Natural killer cell (primary cell): ENCODE data around the gene IFNW1. TPM values are rescaled to one million over a fixed set of nuclear protein-coding genes. Genes with fewer than 3 reads are reported as not detected.
"Not testable (repeated sequence)": the region's sequence is repeated elsewhere in the genome, so short reads cannot be mapped to it uniquely, and the experiment has no call there.

ENCODE experiments used
- ATAC-seq, 3 donors: fragments of 150-1000 bp in 2 of 3; fragments of 200-7000 bp in 1 of 3; cut with Tn5 transposase; 1 replicate in 1 of 3; 2 replicates in 2 of 3; pipeline ENCODE4 v1.10.0; 2021; ENCODE audit warnings: mild to moderate bottlenecking in 2 of 3, moderate library complexity in 2 of 3
- DNase-seq, 2 donors: peaks; one replicate each; pipeline versions ENCODE4 v3.0.0 to v3.0.0-alpha.2; 2013 to 2021; ENCODE audit warnings: mixed read lengths in 1 of 2
- H3K27ac ChIP-seq: one replicate; pipeline ENCODE4 v1.5.1; 2013; ENCODE audit warnings: mild to moderate bottlenecking, low read length
- H3K27me3 ChIP-seq: one replicate; pipeline ENCODE4 v1.6.1; 2013; ENCODE audit warnings: low read length; ENCODE audit not compliant: control insufficient read depth, insufficient read depth
- H3K36me3 ChIP-seq: one replicate; pipeline ENCODE4 v1.6.1; 2013; ENCODE audit warnings: low read length; ENCODE audit not compliant: control insufficient read depth, insufficient read depth
- H3K4me1 ChIP-seq: one replicate; pipeline ENCODE4 v1.6.1; 2013; ENCODE audit warnings: low read length; ENCODE audit not compliant: control insufficient read depth, insufficient read depth
- H3K4me3 ChIP-seq: one replicate; pipeline ENCODE4 v1.5.1; 2013; ENCODE audit warnings: low read length
- H3K9me3 ChIP-seq: one replicate; pipeline ENCODE4 v1.6.1; 2013; ENCODE audit warnings: low read length; ENCODE audit not compliant: control insufficient read depth, insufficient read depth
- H3K27ac Mint-ChIP-seq, 2 donors: one replicate each; pipeline ENCODE4 v1.8.0; 2022; ENCODE audit warnings: mild to moderate bottlenecking in 2 of 2, mixed read lengths in 2 of 2, moderate library complexity in 1 of 2
- H3K27me3 Mint-ChIP-seq, 2 donors: one replicate each; pipeline ENCODE4 v1.8.0; 2022; ENCODE audit warnings: low read depth in 2 of 2, mixed read lengths in 2 of 2
- H3K36me3 Mint-ChIP-seq: one replicate; pipeline ENCODE4 v1.8.0; 2022; ENCODE audit warnings: mixed read lengths
- H3K4me1 Mint-ChIP-seq, 2 donors: one replicate each; pipeline ENCODE4 v1.8.0; 2022; ENCODE audit warnings: mixed read lengths in 2 of 2
- H3K4me3 Mint-ChIP-seq: one replicate; pipeline ENCODE4 v1.8.0; 2022; ENCODE audit warnings: mild to moderate bottlenecking, moderate library complexity, mixed read lengths
- H3K9me3 Mint-ChIP-seq, 2 donors: one replicate each; pipeline ENCODE4 v1.8.0; 2022; ENCODE audit warnings: mixed read lengths in 2 of 2
- WGBS: methylation state at CpG from one replicate; pipeline ENCODE4 v1.1.7; 2013; ENCODE audit warnings: missing lambda C conversion rate; ENCODE audit not compliant: insufficient coverage; 5-methylcytosine and 5-hydroxymethylcytosine counted together
- intact Hi-C: fragments of 100-400 bp; cut with micrococcal nuclease; formaldehyde crosslinking; loops from one replicate; pipeline ENCODE4 v1.14.2; 2022
- total RNA-seq, 4 donors: library from RNA; stranded (reverse); fragments of 120-200 nt in 1 of 4; gene quantifications; one replicate each; pipeline versions ENCODE4 v1.2.3 to v1.2.4, GENCODE V29; 2013 to 2022
- TF ChIP-seq, protein P1 (sequence below): fragments of 200-600 bp; IDR thresholded peaks from one replicate; pipeline ENCODE4 v1.8.0; 2022; ENCODE audit warnings: antibody characterized with exemption

The IFNW1 gene
- total RNA-seq, 3 donors from 2014 or later (not counting 1 experiment from before 2014, with no cell fraction given): not detected

DNA sequence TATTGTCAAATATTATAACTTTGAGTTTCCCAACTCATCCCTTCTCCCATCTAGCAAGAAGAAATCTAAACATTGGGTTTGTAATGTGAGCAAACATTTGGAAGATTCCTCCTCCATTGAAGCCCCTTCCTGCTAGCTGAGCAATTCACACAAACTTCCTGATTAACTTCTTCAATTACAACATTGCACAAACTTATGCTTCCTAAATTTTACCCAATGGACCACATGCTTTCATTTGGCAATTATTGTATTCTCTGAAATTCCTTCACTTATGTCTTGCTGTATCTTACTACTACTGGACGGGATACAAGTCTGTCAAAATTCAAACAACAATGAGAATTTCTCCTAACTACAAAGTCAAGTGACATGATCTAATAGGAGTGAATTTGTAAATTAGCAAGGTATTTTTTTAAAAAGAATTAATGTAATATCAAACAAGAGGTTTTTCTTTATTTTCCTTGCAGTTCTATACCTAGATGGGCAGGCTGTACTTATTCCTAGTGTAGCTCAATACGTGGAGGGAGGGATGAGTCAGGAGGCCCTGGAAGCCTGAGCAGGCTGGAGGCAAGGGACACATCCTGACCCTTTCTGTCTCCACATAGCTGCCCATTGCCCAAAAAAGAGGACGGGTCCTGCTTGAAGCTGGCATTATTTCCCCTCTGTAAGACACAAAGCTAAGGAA is 11.8 kb upstream of the IFNW1 start:
- no peaks in the 10 kb centered on the region for H3K4me1 ChIP-seq
- Mint-ChIP-seq H3K9me3 (peaks cover 0 to 6% of the 10 kb centered on the region in 2 donors), H3K27me3 (peaks cover 0 to 3% of the 10 kb centered on the region in 2 donors), H3K4me1 (peaks cover 7 to 14% of the 10 kb centered on the region in 2 donors), H3K36me3 (peaks cover 7% of the 10 kb centered on the region), H3K4me3 (no peak overlapping the region), H3K27ac (no peak overlapping the region)
- intact Hi-C loops: no loop called here
- no peaks in the 10 kb centered on the region for H3K36me3 ChIP-seq
- TF ChIP-seq, protein P1, sequence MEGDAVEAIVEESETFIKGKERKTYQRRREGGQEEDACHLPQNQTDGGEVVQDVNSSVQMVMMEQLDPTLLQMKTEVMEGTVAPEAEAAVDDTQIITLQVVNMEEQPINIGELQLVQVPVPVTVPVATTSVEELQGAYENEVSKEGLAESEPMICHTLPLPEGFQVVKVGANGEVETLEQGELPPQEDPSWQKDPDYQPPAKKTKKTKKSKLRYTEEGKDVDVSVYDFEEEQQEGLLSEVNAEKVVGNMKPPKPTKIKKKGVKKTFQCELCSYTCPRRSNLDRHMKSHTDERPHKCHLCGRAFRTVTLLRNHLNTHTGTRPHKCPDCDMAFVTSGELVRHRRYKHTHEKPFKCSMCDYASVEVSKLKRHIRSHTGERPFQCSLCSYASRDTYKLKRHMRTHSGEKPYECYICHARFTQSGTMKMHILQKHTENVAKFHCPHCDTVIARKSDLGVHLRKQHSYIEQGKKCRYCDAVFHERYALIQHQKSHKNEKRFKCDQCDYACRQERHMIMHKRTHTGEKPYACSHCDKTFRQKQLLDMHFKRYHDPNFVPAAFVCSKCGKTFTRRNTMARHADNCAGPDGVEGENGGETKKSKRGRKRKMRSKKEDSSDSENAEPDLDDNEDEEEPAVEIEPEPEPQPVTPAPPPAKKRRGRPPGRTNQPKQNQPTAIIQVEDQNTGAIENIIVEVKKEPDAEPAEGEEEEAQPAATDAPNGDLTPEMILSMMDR: no peak
- peak in 1 of 3 donors; percentile 12 for ATAC-seq
- no peak overlapping the region for H3K4me3 ChIP-seq
- H3K9me3 ChIP-seq: no peaks in the 10 kb centered on the region
- 35% methylated on average over 2 of the region's 3 CpGs for WGBS
- no peaks in the 10 kb centered on the region for H3K27me3 ChIP-seq
- no peak overlapping the region for H3K27ac ChIP-seq
- DNase-seq: no peak

DNA sequence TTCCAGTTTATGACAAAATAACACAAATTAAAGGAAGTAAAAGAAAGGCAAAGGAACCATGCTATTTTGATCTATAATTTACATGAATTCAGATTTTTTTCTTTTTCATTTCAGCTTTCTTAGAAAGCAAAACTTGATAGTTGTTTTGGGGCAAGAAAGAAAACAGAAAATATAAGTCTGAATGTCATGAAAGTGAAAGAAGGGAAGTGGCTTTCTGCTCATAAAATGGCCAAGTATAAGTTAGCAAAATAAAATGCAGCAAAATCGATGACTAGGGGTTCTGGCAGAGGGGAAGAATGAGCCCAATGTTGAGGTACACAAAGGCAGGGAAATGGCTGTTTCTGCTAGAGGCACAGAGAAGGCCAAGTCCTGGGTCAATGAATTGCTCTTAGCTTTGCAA is 3.0 kb upstream of the IFNW1 start:
- Mint-ChIP-seq H3K9me3 (peaks cover 0 to 2% of the 10 kb centered on the region in 2 donors), H3K36me3 (peaks cover 27% of the 10 kb centered on the region), H3K27ac (peak overlapping the region; percentile 77 to 85), H3K4me3 (peak overlapping the region; percentile 51), H3K4me1 (peaks cover 22 to 24% of the 10 kb centered on the region in 2 donors), H3K27me3 (no peaks in the 10 kb centered on the region)
- ATAC-seq: peak in 2 of 3 donors; percentile 18 to 28
- TF ChIP-seq, protein P1: no peak
- H3K4me3 ChIP-seq: no peak overlapping the region
- 0% methylated on average over 1 of the region's 1 CpG for WGBS
- no peaks in the 10 kb centered on the region for H3K36me3 ChIP-seq
- H3K27ac ChIP-seq: peak overlapping the region; percentile 53
- H3K9me3 ChIP-seq: no peaks in the 10 kb centered on the region
- DNase-seq: no peak
- intact Hi-C loops: no loop called here
- H3K4me1 ChIP-seq: peaks cover 9% of the 10 kb centered on the region
- no peaks in the 10 kb centered on the region for H3K27me3 ChIP-seq

DNA sequence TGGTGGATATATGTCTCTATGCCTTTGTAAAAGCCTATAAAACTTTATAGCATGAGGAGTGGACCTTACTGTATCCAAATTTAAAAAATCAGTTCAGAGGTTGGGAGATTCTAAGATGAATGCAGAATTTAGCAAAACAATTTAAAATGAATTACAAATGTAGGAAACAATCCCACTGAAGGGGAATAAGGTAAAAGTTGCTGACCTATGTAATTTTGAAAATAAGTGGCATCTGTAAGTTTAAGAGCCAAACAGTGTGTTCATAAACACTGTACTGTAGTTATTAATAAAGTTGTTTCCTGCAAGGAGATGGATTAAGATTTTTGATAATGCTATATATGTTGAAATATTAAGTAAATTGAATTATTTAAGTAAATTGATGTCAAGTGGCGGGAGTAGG is 4.6 kb downstream of the IFNW1 start:
- peaks cover 4% of the 10 kb centered on the region for H3K4me1 ChIP-seq
- ATAC-seq: no peak
- no peaks in the 10 kb centered on the region for H3K36me3 ChIP-seq
- Mint-ChIP-seq H3K27me3 (no peaks in the 10 kb centered on the region), H3K27ac (no peak overlapping the region), H3K4me3 (no peak overlapping the region), H3K9me3 (no peaks in the 10 kb centered on the region), H3K4me1 (peaks cover 7 to 9% of the 10 kb centered on the region in 2 donors), H3K36me3 (no peaks in the 10 kb centered on the region)
- H3K4me3 ChIP-seq: no peak overlapping the region
- intact Hi-C loops: no loop called here
- H3K27ac ChIP-seq: no peak overlapping the region
- TF ChIP-seq, protein P1: no peak
- DNase-seq: no peak
- H3K9me3 ChIP-seq: no peaks in the 10 kb centered on the region
- WGBS: no CpG with 5 or more reads among the region's 1 CpG
- H3K27me3 ChIP-seq: no peaks in the 10 kb centered on the region

DNA sequence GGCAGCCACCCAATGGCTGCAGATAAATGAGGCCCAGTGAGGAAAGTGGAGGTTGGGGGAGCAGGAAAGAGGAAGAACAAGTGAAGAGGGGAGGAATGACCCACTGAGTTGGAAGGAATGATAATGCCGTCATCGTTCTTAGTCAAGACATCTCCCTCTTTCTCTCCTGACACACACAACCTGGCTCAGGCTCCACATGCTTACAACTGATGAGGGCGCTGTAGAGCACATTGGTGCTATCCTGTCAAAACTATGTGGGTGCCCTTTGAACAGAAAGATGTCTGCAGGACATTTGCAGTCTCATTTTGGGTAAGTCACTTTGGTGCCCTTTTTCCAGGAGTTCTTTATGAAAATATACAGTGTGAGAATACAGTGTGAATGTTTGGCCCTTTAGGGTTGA is 5.9 kb downstream of the IFNW1 start:
- intact Hi-C loops: no loop called here
- ATAC-seq: no peak
- Histone ChIP-seq H3K27me3 (no peaks in the 10 kb centered on the region), H3K9me3 (no peaks in the 10 kb centered on the region), H3K4me1 (no peaks in the 10 kb centered on the region), H3K4me3 (no peak overlapping the region), H3K36me3 (no peaks in the 10 kb centered on the region), H3K27ac (no peak overlapping the region)
- Mint-ChIP-seq H3K36me3 (no peaks in the 10 kb centered on the region), H3K9me3 (no peaks in the 10 kb centered on the region), H3K27ac (no peak overlapping the region), H3K4me3 (no peak overlapping the region), H3K27me3 (no peaks in the 10 kb centered on the region), H3K4me1 (no peaks in the 10 kb centered on the region)
- TF ChIP-seq, protein P1: no peak
- no peak for DNase-seq
- 84% methylated on average over 3 of the region's 3 CpGs for WGBS

DNA sequence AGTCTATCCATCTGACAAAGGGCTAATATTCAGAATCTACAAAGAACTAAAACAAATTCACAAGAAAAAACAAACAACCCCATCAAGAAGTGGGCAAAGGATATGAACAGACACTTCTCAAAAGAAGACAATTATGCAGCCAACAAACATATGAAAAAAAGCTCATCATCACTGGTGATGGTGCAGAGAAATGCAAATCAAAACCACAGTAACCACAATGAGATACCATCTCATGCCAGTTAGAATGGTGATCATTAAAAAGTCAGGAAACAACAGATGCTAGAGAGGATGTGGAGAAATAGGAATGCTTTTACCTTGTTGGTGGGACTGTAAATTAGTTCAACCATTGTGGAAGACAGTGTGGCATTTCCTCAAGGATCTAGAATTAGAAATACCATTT is 13.4 kb downstream of the IFNW1 start:
- ATAC-seq, H3K36me3 ChIP-seq, H3K9me3 Mint-ChIP-seq, intact Hi-C loops, H3K27ac Mint-ChIP-seq, H3K4me1 Mint-ChIP-seq, DNase-seq, H3K36me3 Mint-ChIP-seq, H3K27me3 ChIP-seq, H3K4me1 ChIP-seq, H3K4me3 Mint-ChIP-seq, H3K9me3 ChIP-seq, H3K4me3 ChIP-seq, H3K27ac ChIP-seq: not testable (repeated sequence)
- peaks cover 8 to 19% of the 10 kb centered on the region in 2 donors for H3K27me3 Mint-ChIP-seq
